Measurements from ENCODE around the gene THRB.

GRCh38 chr3:24523215-24523614, 28.6 kb upstream of the THRB start:
- TF ChIP-seq YY1 (IDR thresholded peaks at IDR 0.05; ENCODE audit: insufficient read depth, insufficient read length): no peak
- no peak for TF ChIP-seq ZNF274 (IDR thresholded peaks at IDR 0.05; ENCODE audit: low read depth, low read length)
- no peak for TF ChIP-seq SUZ12 (IDR thresholded peaks at IDR 0.05; ENCODE audit: extremely low read depth, insufficient read depth, insufficient read length)

All from NT2/D1 (cell line).